Sigmoid colon (tissue), 3 donors: ENCODE measurements around the gene KAZN.

ENCODE experiments used
- CTCF ChIP-seq, 4 experiments: fragments of 450-650 bp in 3 of 4; fragments of 200-600 bp in 1 of 4; IDR thresholded peaks; one replicate each; pipeline ENCODE4 v1.5.1; 2016 to 2019; ENCODE audit warnings: antibody characterized with exemption in 4 of 4, mild to moderate bottlenecking in 3 of 4, moderate library complexity in 2 of 4
- POLR2A ChIP-seq, 2 donors: fragments of 450-650 bp; IDR thresholded peaks; one replicate each; pipeline ENCODE4 v1.6.1; 2016; ENCODE audit warnings: antibody characterized with exemption in 2 of 2, mild to moderate bottlenecking in 2 of 2, moderate library complexity in 2 of 2

GRCh38 chr1:15070145-15070748 lies 471.8 kb downstream of the KAZN start:
- no peak for TF ChIP-seq CTCF (IDR thresholded peaks at IDR 0.05)
- no peak for TF ChIP-seq POLR2A (IDR thresholded peaks at IDR 0.05)
